ENCODE data around the gene TPSG1. TPM values are rescaled to one million over a fixed set of nuclear protein-coding genes. Genes with fewer than 3 reads are reported as not detected.

Gene TPSG1
- total RNA-seq, 1 donor from 2014 or later, result not detected

DNA sequence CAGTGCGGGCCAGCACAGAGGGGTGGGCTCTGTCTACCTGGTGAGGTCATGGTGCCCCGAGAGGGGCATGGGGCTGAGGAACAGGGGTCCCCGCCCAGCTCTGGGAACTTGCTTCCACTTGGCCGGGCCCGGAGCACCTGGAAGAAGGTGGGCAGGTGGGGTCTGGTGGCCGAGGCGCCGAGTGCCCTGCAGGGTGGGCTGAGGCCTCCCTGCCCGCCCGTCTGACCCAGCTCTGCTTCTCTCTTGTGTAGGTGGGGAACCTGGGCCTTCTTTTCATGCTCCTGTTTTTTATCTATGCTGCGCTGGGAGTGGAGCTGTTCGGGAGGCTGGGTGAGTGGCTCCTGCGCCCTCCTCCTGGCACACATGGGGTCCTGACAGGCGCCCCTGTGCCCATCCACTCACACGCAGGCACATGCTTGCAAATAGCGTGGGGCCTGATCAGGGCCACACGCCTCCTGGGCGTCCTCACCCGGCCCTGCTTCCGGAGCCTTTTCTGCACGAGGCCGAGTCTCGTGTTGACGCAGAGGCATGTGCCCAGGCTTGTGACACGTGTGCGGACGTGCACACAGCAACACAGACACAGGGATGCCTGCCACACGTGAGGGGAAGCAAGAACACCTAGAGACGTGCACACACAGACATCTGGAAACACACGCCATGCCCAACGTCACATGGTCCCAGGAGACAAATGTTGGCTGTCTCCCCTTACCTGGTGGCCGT is 8.2 kb downstream of the TPSG1 start:
- no peak for DNase-seq (ENCODE audit: low spot score)
- TF ChIP-seq EZH2 (IDR thresholded peaks at IDR 0.05) (no peak), EZH2phosphoT487 (IDR thresholded peaks at IDR 0.05) (no peak)
- TF ChIP-seq, protein P1, sequence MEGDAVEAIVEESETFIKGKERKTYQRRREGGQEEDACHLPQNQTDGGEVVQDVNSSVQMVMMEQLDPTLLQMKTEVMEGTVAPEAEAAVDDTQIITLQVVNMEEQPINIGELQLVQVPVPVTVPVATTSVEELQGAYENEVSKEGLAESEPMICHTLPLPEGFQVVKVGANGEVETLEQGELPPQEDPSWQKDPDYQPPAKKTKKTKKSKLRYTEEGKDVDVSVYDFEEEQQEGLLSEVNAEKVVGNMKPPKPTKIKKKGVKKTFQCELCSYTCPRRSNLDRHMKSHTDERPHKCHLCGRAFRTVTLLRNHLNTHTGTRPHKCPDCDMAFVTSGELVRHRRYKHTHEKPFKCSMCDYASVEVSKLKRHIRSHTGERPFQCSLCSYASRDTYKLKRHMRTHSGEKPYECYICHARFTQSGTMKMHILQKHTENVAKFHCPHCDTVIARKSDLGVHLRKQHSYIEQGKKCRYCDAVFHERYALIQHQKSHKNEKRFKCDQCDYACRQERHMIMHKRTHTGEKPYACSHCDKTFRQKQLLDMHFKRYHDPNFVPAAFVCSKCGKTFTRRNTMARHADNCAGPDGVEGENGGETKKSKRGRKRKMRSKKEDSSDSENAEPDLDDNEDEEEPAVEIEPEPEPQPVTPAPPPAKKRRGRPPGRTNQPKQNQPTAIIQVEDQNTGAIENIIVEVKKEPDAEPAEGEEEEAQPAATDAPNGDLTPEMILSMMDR (IDR thresholded peaks at IDR 0.05), result no peak
- no peak overlapping the region for H3K4me2 ChIP-seq
- Mint-ChIP-seq H3K27ac (no peak overlapping the region), H3K36me3 (no peaks in the 10 kb centered on the region), H3K27me3 (ENCODE audit: insufficient read depth, low read depth) (no peaks in the 10 kb centered on the region), H3K9me3 (no peaks in the 10 kb centered on the region), H3K4me1 (no peaks in the 10 kb centered on the region), H3K4me3 (no peak overlapping the region)
- H3K9me3 ChIP-seq (ENCODE audit: low read depth), result no peaks in the 10 kb centered on the region
- no peaks in the 10 kb centered on the region for H3K36me3 ChIP-seq
- H3K9ac ChIP-seq, result no peak overlapping the region
- H2AFZ ChIP-seq (replicated peaks), result no peak overlapping the region
- H3K79me2 ChIP-seq (ENCODE audit: low read depth), result no peaks in the 10 kb centered on the region
- H3K4me1 ChIP-seq, result no peaks in the 10 kb centered on the region
- H3K27ac ChIP-seq, result no peak overlapping the region
- no peaks in the 10 kb centered on the region for H4K20me1 ChIP-seq (ENCODE audit: low read depth)
- no peaks in the 10 kb centered on the region for H3F3A ChIP-seq (ENCODE audit: low read depth)
- H3K27me3 ChIP-seq, result no peaks in the 10 kb centered on the region
- no peak overlapping the region for H3K4me3 ChIP-seq

DNA sequence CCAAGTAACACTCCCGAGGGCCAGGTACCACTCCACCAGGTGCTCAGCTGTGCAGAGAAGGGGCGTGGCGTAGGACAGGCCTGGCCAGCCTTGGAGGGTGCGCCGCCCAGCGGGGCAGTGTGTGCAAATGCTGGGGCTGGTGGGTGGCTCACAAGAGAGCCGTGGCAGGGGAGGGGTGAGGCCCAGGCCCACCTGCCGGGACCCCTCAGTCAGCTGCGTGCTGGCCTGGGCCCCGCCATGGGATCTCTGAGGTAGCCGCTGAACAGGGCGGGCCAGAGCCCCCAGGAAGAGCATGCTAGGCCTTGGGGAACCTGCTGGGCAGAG is 8.8 kb downstream of the TPSG1 start:
- no peaks in the 10 kb centered on the region for H3K79me2 ChIP-seq (ENCODE audit: low read depth)
- TF ChIP-seq EZH2 (IDR thresholded peaks at IDR 0.05), result no peak
- no peak for TF ChIP-seq EZH2phosphoT487 (IDR thresholded peaks at IDR 0.05)
- TF ChIP-seq, protein P1 (IDR thresholded peaks at IDR 0.05), result no peak
- no peak overlapping the region for H3K27ac ChIP-seq
- no peaks in the 10 kb centered on the region for H3F3A ChIP-seq (ENCODE audit: low read depth)
- no peak overlapping the region for H3K4me3 ChIP-seq
- Mint-ChIP-seq H3K27me3 (ENCODE audit: insufficient read depth, low read depth) (no peaks in the 10 kb centered on the region), H3K27ac (no peak overlapping the region), H3K9me3 (no peaks in the 10 kb centered on the region), H3K36me3 (no peaks in the 10 kb centered on the region), H3K4me3 (no peak overlapping the region), H3K4me1 (no peaks in the 10 kb centered on the region)
- H3K4me1 ChIP-seq, result no peaks in the 10 kb centered on the region
- no peaks in the 10 kb centered on the region for H3K27me3 ChIP-seq
- no peak overlapping the region for H3K9ac ChIP-seq
- H3K4me2 ChIP-seq, result no peak overlapping the region
- no peak overlapping the region for H2AFZ ChIP-seq (replicated peaks)
- H3K36me3 ChIP-seq, result no peaks in the 10 kb centered on the region
- no peak for DNase-seq (ENCODE audit: low spot score)
- H3K9me3 ChIP-seq (ENCODE audit: low read depth), result no peaks in the 10 kb centered on the region
- no peaks in the 10 kb centered on the region for H4K20me1 ChIP-seq (ENCODE audit: low read depth)

DNA sequence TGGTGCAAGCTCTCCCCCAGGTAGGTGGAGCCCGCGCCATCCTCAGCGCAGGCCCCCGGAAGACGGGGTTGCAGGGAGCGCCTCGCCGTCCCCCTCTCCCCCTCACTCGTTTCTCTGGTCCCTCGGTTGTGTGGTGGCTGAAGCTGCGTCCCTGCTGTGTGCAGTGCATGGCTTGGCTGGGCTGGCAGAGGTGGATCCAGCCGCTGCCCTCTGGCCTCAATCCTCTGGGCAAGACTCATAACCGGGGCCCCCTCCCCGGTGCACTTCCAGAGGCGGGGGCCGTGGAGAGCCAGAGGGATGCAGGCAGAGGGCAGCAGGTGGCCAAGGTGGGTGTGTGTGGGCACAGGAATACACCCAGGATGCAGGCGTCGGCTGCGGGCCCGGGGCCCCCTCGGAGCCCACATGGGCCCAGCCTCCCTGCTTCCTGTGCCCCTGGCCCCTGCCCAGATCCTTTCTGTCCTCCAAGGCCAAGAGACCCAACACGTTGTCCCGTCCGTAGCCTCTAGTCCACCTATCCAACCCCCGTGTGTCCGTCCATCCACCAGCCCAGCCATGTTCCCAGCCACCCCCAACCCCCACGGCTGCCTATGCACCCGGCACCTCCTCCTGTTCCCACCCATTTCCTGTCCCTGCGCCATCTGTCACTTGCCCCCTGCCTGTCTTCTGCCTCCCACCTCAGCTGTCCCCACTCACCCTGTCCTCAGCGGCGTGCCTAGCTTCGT is 9.3 kb downstream of the TPSG1 start:
- no peaks in the 10 kb centered on the region for H3K27me3 Mint-ChIP-seq (ENCODE audit: insufficient read depth, low read depth)

More for the DNA sequence above, 9.3 kb downstream of the TPSG1 start:
- no peak overlapping the region for H2AFZ ChIP-seq (replicated peaks)
- H3K36me3 Mint-ChIP-seq, result no peaks in the 10 kb centered on the region
- DNase-seq (ENCODE audit: low spot score), result no peak
- no peaks in the 10 kb centered on the region for H3K4me1 ChIP-seq
- H3K27ac ChIP-seq, result no peak overlapping the region
- H3K4me3 Mint-ChIP-seq, result no peak overlapping the region
- no peak overlapping the region for H3K4me2 ChIP-seq
- H3F3A ChIP-seq (ENCODE audit: low read depth), result no peaks in the 10 kb centered on the region
- H3K9ac ChIP-seq, result no peak overlapping the region
- H3K27ac Mint-ChIP-seq, result no peak overlapping the region
- H3K4me1 Mint-ChIP-seq, result no peaks in the 10 kb centered on the region
- no peaks in the 10 kb centered on the region for H3K27me3 ChIP-seq
- no peaks in the 10 kb centered on the region for H3K36me3 ChIP-seq
- no peaks in the 10 kb centered on the region for H3K79me2 ChIP-seq (ENCODE audit: low read depth)
- no peaks in the 10 kb centered on the region for H3K9me3 Mint-ChIP-seq
- TF ChIP-seq, protein P1 (IDR thresholded peaks at IDR 0.05), result no peak
- no peak for TF ChIP-seq EZH2 (IDR thresholded peaks at IDR 0.05)
- TF ChIP-seq EZH2phosphoT487 (IDR thresholded peaks at IDR 0.05), result no peak
- H3K4me3 ChIP-seq, result no peak overlapping the region
- no peaks in the 10 kb centered on the region for H3K9me3 ChIP-seq (ENCODE audit: low read depth)
- H4K20me1 ChIP-seq (ENCODE audit: low read depth), result no peaks in the 10 kb centered on the region

Data from neural progenitor cell (in vitro differentiated cells).